Iris pigment epithelial cell (primary cell): ENCODE results near the gene FREM1.

ENCODE experiments used
- DNase-seq: peaks from one replicate; pipeline ENCODE4 v3.0.0-alpha.2; 2011; ENCODE audit warnings: low read depth

The FREM1 gene

GRCh38 chr9:14705079-14705478 is 205.1 kb downstream of the FREM1 start:
- no peak for DNase-seq

GRCh38 chr9:14704281-14704680 is 205.9 kb downstream of the FREM1 start:
- no peak for DNase-seq

- DNase-seq = no peak
Measured at GRCh38 chr9:14702200-14702720, 208.0 kb downstream of the FREM1 start.

- peak; percentile 41 for DNase-seq
Measured at GRCh38 chr9:14693251-14693861, 216.9 kb downstream of the FREM1 start, which contains the start of gene ZDHHC21. TSS of gene ZDHHC21 (minus strand) at chr9:14693432. CDS start at chr9:14674340, 19,092 bp downstream.

- DNase-seq = peak; percentile 11
Measured at GRCh38 chr9:14692470-14693250, 217.6 kb downstream of the FREM1 start.

- DNase-seq = peak; percentile 8
Measured at GRCh38 chr9:14690948-14691730, 219.1 kb downstream of the FREM1 start.

GRCh38 chr9:14687042-14687719 is 223.0 kb downstream of the FREM1 start:
- peak; percentile 90 for DNase-seq

- no peak for DNase-seq
Measured at GRCh38 chr9:14686168-14686567, 224.1 kb downstream of the FREM1 start.
